Brain microvascular endothelial cell (primary cell): ENCODE data around the gene SPA17.

Experiments
- DNase-seq: peaks from one replicate; pipeline ENCODE4 v3.0.0-alpha.2; 2020
- H3K27ac ChIP-seq: fragments of 250-450 bp; sonication (Bioruptor Pico); 2 replicates; pipeline ENCODE4 v1.5.1; 2020; ENCODE audit warnings: mild to moderate bottlenecking, moderate library complexity
- H3K27me3 ChIP-seq: fragments of 250-450 bp; sonication (Bioruptor Pico); replicated peaks from 2 replicates; pipeline ENCODE4 v1.5.1; 2020; ENCODE audit warnings: mild to moderate bottlenecking
- H3K36me3 ChIP-seq: fragments of 250-450 bp; sonication (Bioruptor Pico); replicated peaks from 2 replicates; pipeline ENCODE4 v1.5.1; 2020; ENCODE audit warnings: mild to moderate bottlenecking
- H3K4me3 ChIP-seq: 2 replicates; pipeline ENCODE4 v1.5.1; 2011; ENCODE audit warnings: low read depth, mild to moderate bottlenecking, control low read depth, low read length, moderate library complexity
- CTCF ChIP-seq: IDR thresholded peaks from 2 replicates; pipeline ENCODE4 v1.5.1; 2011; ENCODE audit warnings: low read depth, mild to moderate bottlenecking, moderate library complexity, low read length, control low read depth, inconsistent platforms; ENCODE audit errors: missing control alignments
- in situ Hi-C: cut with HindIII; loops from 2 replicates; pipeline ENCODE4 v1.10.0; 2017; ENCODE audit warnings: low sequenced_read_pairs, low pct_ligation_motif_present

The SPA17 gene

GRCh38 chr11:124635932-124636331 lies 37.8 kb upstream of the SPA17 start:
- in situ Hi-C loops = no loop called here
- H3K36me3 ChIP-seq = peaks cover 52% of the 10 kb centered on the region

GRCh38 chr11:124638500-124638899 lies 35.2 kb upstream of the SPA17 start:
- Histone ChIP-seq H3K27ac (no peak overlapping the region), H3K36me3 (peaks cover 28% of the 10 kb centered on the region), H3K27me3 (no peaks in the 10 kb centered on the region), H3K4me3 (no peak overlapping the region)
- DNase-seq = no peak
- no peak for TF ChIP-seq CTCF
- in situ Hi-C loops = no loop called here

More at GRCh38 chr11:124635932-124636331, 37.8 kb upstream of the SPA17 start:
- Histone ChIP-seq H3K27me3 (no peaks in the 10 kb centered on the region), H3K4me3 (no peak overlapping the region), H3K27ac (no peak overlapping the region)
- no peak for TF ChIP-seq CTCF
- no peak for DNase-seq

- H3K27me3 ChIP-seq = no peaks in the 10 kb centered on the region
- H3K36me3 ChIP-seq = peaks cover 27% of the 10 kb centered on the region
- H3K27ac ChIP-seq = no peak overlapping the region
- DNase-seq = no peak
- TF ChIP-seq CTCF = no peak
- in situ Hi-C loops = no loop called here
- H3K4me3 ChIP-seq = no peak overlapping the region
Observed at GRCh38 chr11:124639186-124639585, 34.5 kb upstream of the SPA17 start.

- no peak overlapping the region for H3K4me3 ChIP-seq
- no peak for TF ChIP-seq CTCF
- in situ Hi-C loops = no loop called here
- peaks cover 17% of the 10 kb centered on the region for H3K36me3 ChIP-seq
- H3K27ac ChIP-seq = no peak overlapping the region
- no peak for DNase-seq
- H3K27me3 ChIP-seq = no peaks in the 10 kb centered on the region
Observed at GRCh38 chr11:124640666-124641065, 33.0 kb upstream of the SPA17 start.

GRCh38 chr11:124642628-124643027 lies 31.1 kb upstream of the SPA17 start:
- peaks cover 2% of the 10 kb centered on the region for H3K36me3 ChIP-seq
- H3K4me3 ChIP-seq = no peak overlapping the region
- H3K27me3 ChIP-seq = no peaks in the 10 kb centered on the region
- in situ Hi-C loops = no loop called here
- no peak for DNase-seq
- no peak for TF ChIP-seq CTCF
- no peak overlapping the region for H3K27ac ChIP-seq

- Histone ChIP-seq H3K27ac (peak overlapping the region; percentile 69), H3K27me3 (no peaks in the 10 kb centered on the region), H3K4me3 (no peak overlapping the region), H3K36me3 (no peaks in the 10 kb centered on the region)
- no peak for DNase-seq
- in situ Hi-C loops = no loop called here
- TF ChIP-seq CTCF = no peak
Observed at GRCh38 chr11:124643042-124643604, 30.6 kb upstream of the SPA17 start.
